Thyroid gland (tissue), 4 donors: ENCODE data around the gene ACAD8. TPM values are rescaled to one million over a fixed set of nuclear protein-coding genes. Genes with fewer than 3 reads are reported as not detected.
A peak's percentile ranks its signal among the peaks of the same experiment; 100 is the strongest.
"Not testable (repeated sequence)": the region's sequence is repeated elsewhere in the genome, so short reads cannot be mapped to it uniquely, and the experiment has no call there.

Experiments used
- DNase-seq, 2 donors: peaks; one replicate each; pipeline ENCODE4 v3.0.0-alpha.2; 2019
- H3K27ac ChIP-seq, 3 donors: fragments of 200-600 bp; sonication (generic); 1 replicate in 2 of 3; 2 replicates in 1 of 3; pipeline ENCODE4 v1.5.1; 2016 to 2019; ENCODE audit warnings: mild to moderate bottlenecking in 1 of 3, moderate library complexity in 1 of 3
- H3K27me3 ChIP-seq: fragments of 200-600 bp; sonication (generic); one replicate; pipeline ENCODE4 v1.5.1; 2019
- H3K36me3 ChIP-seq, 2 donors: fragments of 200-600 bp; sonication (generic); one replicate each; pipeline ENCODE4 v1.5.1; 2016 to 2019
- H3K4me1 ChIP-seq, 2 donors: fragments of 200-600 bp; sonication (generic); one replicate each; pipeline ENCODE4 v1.5.1; 2017 to 2019
- H3K4me3 ChIP-seq, 3 donors: fragments of 200-600 bp; sonication (generic); replicated peaks in 1 of 3; 1 replicate in 2 of 3; 2 replicates in 1 of 3; pipeline ENCODE4 v1.5.1; 2016; ENCODE audit warnings: mild to moderate bottlenecking in 1 of 3
- H3K9me3 ChIP-seq: fragments of 200-600 bp; sonication (generic); one replicate; pipeline ENCODE4 v1.5.1; 2017
- POLR2A ChIP-seq, 2 donors: fragments of 450-650 bp; IDR thresholded peaks; one replicate each; pipeline ENCODE4 v1.6.1; 2017; ENCODE audit warnings: antibody characterized with exemption in 2 of 2, mild to moderate bottlenecking in 2 of 2, moderate library complexity in 1 of 2
- WGBS, 2 donors: methylation state at CpG; one replicate each; pipeline ENCODE4 v1.1.5; 2017; 5-methylcytosine and 5-hydroxymethylcytosine counted together
- intact Hi-C: fragments of 100-400 bp; cut with DNase I; formaldehyde crosslinking; loops from one replicate; pipeline ENCODE4 v1.15.1; 2023
- total RNA-seq, 4 donors: library from RNA; depleted of rRNA; stranded (reverse); fragments of >200 nt; gene quantifications; one replicate each; pipeline ENCODE4 v1.2.3, GENCODE V29; 2016
- TF ChIP-seq, protein P1 (sequence below), 6 experiments: fragments of 200-600 bp in 3 of 6; fragments of 450-650 bp in 3 of 6; sonication (generic) in 3 of 6; IDR thresholded peaks; one replicate each; pipeline ENCODE4 v1.5.1; 2016 to 2019; ENCODE audit warnings: antibody characterized with exemption in 6 of 6, mild to moderate bottlenecking in 2 of 6, inconsistent platforms in 1 of 6, moderate library complexity in 1 of 6

The ACAD8 gene
- total RNA-seq, 4 donors from 2014 or later = 57.2 to 130 (median 73.2) TPM

DNA sequence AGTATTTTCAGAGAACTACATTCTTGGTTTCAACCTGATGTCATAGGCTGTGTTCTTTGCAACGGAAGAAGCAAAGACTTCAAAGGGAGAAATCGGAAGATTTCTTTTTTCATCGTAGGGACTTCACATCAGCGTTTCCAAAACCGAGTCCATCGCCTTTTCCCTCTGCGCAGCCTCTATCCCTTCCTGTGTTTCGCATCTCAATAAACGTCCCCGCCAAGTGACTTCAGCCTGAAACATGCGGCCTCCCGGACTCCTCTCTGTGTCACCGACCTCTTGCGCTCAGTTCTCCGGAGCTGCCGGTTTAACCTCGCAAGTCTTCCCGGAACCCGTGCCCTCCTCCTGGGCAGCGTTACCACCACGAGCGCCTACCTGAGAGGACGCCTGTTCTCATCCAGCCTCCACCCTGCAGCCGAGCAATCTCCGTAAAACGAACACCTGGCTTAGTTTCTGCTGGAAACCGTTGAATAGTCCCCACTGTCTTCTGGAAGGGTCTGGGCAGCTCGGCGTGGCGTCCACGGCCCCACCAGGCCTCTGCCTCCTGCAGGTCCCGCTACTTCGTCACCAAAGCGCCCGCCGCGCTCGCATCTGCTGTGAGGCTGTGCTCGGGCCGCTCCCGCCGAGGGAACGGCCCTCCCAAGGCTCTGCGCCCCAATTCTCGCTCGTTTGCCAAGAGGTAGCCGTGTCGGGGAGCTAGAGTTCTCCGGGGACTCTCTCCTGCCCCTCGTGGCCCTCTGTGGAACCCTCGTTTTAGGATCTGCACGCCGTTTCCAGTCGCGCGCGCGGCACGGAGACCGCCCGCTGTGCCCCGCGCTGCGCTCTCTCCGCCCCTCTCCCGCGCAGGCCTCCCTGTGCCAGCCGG is 22.4 kb downstream of the ACAD8 start, which contains the start of gene GLB1L3:
Gene GLB1L3, plus strand, starts transcription at position 846 of the 862 bp plus-strand sequence. CDS start 362 bp downstream, outside the sequence.
- no peak within 1 kb of the TSS for H3K27ac ChIP-seq
- WGBS, 2 donors = 4 to 6% methylated on average over 47 to 48 of the region's 68 CpGs
- DNase-seq = peak; percentile 39 to 47

DNA sequence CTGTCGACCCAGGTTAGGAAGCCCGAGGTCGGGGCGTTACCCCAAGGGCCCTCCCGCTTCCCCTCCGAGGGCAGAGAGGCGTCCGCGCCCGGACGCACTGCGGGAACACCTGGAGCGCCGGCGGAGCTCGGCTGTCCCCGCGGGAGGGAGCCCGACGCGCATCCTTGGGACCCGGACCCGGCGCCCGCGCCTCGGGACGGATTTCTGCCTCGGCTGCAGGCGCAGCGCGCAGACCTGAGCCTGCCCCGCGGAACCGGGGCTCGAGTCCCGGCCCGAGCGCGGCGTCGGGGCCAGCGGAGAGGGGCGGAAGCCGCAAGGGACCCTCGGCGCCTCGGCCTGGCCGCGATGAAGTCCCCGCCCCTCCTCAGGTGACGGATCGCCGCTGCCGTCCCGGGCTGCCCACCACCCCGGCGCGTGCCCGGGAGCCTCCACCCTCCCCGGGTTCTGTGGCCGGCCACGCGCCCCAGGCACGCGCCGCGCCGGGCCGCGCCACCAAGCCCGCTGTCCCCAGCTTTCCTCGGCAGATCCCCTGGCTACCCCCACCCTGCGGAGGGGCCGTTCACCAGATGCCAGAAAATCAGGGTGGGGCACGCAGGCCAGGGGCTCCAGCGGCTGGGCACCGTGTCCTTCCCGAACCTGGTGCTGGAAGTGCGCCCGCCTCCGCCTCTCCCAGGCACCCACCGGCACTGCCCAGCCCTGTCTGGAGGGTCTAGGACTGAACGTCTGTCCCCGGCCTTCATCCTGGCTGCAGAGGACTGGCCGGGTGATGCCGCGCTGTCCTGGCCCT is 23.2 kb downstream of the ACAD8 start:
- WGBS, 2 donors = 1% methylated on average over 23 of the region's 88 CpGs; no CpG with 5 or more reads in 1 of the 2 donors
- intact Hi-C loops = no loop called here
- no peak for DNase-seq
- Histone ChIP-seq H3K27ac (no peak overlapping the region), H3K4me3 (peak overlapping the region in 1 of 3 donors; percentile 34), H3K4me1 (peaks cover 9 to 22% of the 10 kb centered on the region in 2 donors), H3K9me3 (no peaks in the 10 kb centered on the region), H3K27me3 (peaks cover 16% of the 10 kb centered on the region), H3K36me3 (no peaks in the 10 kb centered on the region)
- TF ChIP-seq, protein P1, sequence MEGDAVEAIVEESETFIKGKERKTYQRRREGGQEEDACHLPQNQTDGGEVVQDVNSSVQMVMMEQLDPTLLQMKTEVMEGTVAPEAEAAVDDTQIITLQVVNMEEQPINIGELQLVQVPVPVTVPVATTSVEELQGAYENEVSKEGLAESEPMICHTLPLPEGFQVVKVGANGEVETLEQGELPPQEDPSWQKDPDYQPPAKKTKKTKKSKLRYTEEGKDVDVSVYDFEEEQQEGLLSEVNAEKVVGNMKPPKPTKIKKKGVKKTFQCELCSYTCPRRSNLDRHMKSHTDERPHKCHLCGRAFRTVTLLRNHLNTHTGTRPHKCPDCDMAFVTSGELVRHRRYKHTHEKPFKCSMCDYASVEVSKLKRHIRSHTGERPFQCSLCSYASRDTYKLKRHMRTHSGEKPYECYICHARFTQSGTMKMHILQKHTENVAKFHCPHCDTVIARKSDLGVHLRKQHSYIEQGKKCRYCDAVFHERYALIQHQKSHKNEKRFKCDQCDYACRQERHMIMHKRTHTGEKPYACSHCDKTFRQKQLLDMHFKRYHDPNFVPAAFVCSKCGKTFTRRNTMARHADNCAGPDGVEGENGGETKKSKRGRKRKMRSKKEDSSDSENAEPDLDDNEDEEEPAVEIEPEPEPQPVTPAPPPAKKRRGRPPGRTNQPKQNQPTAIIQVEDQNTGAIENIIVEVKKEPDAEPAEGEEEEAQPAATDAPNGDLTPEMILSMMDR (IDR thresholded peaks at IDR 0.05) = no peak
- no peak for TF ChIP-seq POLR2A (IDR thresholded peaks at IDR 0.05)

More for the DNA sequence above, 22.4 kb downstream of the ACAD8 start, which contains the start of gene GLB1L3:
- H3K4me1 ChIP-seq = peaks cover 9 to 22% of the 10 kb centered on the region in 2 donors
- TF ChIP-seq, protein P1 (IDR thresholded peaks at IDR 0.05) = peak in 2 of 6 experiments; percentile 13 to 35
- no peak for TF ChIP-seq POLR2A (IDR thresholded peaks at IDR 0.05)
- H3K27me3 ChIP-seq = peaks cover 16% of the 10 kb centered on the region
- H3K4me3 ChIP-seq = peak within 1 kb of the TSS in 1 of 3 donors; percentile 34
- intact Hi-C loops = no loop called here
- no peaks in the 10 kb centered on the region for H3K9me3 ChIP-seq
- no peaks in the 10 kb centered on the region for H3K36me3 ChIP-seq

DNA sequence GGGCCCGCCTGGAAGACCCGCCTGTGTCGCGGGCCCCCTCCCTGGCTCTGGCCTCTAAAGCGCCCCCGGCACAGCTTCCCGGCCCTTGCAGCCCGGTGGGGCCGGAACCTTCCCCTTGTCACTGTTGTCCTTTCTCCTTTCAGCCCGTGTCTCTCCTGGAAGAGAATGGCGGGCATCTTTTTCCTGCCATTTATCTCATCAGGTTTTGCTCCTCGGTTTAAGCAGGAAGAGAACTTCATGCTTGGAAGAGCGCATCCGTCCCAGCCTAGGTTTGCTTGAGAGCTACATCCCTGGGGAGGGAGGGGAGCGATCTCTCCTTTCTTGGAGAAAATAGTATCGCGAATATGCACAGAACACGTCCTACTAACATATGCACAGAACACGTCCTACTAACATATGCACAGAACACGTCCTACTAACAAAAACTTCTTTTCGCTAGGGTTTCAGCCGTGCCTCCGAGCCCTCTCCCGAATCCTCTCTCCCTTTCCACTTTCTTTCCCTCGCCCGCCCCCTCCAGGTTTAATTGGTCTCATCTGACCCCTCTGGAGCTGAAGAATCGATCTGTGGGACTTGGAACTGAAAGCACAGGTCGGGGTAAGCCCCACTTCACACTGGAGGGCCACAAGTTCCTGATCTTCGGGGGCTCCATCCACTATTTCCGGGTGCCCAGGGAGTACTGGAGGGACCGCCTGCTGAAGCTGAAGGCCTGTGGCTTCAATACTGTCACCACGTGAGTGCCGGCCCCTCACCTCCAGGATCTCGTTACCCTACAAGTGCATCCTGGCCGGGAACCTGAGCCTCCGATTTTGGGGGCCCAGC is 24.0 kb downstream of the ACAD8 start:
- intact Hi-C loops = no loop called here
- no peak for DNase-seq
- H3K4me1 ChIP-seq = peaks cover 9 to 25% of the 10 kb centered on the region in 2 donors
- 26 to 37% methylated on average over 31 of the region's 36 CpGs for WGBS, 2 donors
- no peak overlapping the region for H3K27ac ChIP-seq
- peaks cover 16% of the 10 kb centered on the region for H3K27me3 ChIP-seq
- no peaks in the 10 kb centered on the region for H3K9me3 ChIP-seq
- no peaks in the 10 kb centered on the region for H3K36me3 ChIP-seq
- peak overlapping the region in 1 of 3 donors; percentile 34 for H3K4me3 ChIP-seq
- TF ChIP-seq, protein P1 (IDR thresholded peaks at IDR 0.05) = no peak
- no peak for TF ChIP-seq POLR2A (IDR thresholded peaks at IDR 0.05)

DNA sequence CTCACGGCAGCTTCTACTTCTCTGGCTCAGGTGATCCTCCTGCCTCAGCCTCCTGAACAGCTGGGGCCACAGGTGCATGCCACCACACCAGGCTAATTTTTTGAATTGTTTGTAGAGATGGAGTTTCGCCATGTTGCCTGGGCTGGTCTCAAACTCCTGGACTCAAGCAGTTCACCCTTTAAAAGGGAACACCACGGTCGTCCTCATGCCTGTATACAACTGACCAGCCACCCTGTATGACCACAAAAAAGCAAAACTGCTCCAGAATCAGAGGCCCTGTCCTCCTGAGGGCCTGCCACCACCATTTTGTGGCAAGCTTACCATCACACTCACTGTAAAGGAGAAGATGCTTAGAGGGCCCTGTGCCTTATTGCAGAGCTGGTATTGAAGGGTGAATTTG is 25.0 kb downstream of the ACAD8 start:
- peaks cover 16% of the 10 kb centered on the region for H3K27me3 ChIP-seq
- no peaks in the 10 kb centered on the region for H3K9me3 ChIP-seq
- WGBS, 2 donors = 91 to 98% methylated on average over 4 of the region's 4 CpGs
- DNase-seq = no peak
- H3K36me3 ChIP-seq = no peaks in the 10 kb centered on the region
- no peak overlapping the region for H3K4me3 ChIP-seq
- intact Hi-C loops = no loop called here
- no peak for TF ChIP-seq POLR2A (IDR thresholded peaks at IDR 0.05)
- TF ChIP-seq, protein P1 (IDR thresholded peaks at IDR 0.05) = no peak
- H3K4me1 ChIP-seq = peaks cover 9 to 33% of the 10 kb centered on the region in 2 donors
- H3K27ac ChIP-seq = no peak overlapping the region

DNA sequence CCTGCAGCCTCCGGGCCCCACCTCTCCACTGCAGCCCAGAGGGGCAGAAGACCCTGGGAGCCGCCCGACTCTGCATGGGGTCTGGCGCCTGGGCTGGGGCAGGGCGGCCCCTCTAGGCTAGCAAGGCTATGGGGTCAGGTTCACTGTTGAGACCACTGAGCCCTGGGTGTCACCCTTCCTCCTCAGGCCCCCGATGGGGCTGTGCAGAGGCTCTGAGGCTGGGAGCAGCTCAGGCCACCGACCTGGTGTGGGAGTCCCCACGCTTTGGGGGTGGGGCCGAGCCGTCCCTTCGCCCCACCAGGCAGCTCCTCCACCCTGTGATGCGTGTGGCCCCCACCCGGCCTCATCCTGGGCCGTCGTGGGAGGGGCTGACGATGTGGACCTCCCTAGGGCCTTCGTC is 28.3 kb downstream of the ACAD8 start:
- H3K27ac ChIP-seq, H3K36me3 ChIP-seq, H3K27me3 ChIP-seq, intact Hi-C loops, DNase-seq, H3K9me3 ChIP-seq, H3K4me3 ChIP-seq: not testable (repeated sequence)
- no CpG with 5 or more reads among the region's 17 CpGs for WGBS, 2 donors
- peaks cover 0 to 20% of the 10 kb centered on the region in 2 donors for H3K4me1 ChIP-seq
